AG08396 (cell line): ENCODE results near the gene TMPRSS11A.

Experiments used
- DNase-seq: peaks from one replicate; pipeline ENCODE4 v3.0.0; 2012; ENCODE audit warnings: low spot score, mixed read lengths

The TMPRSS11A gene, protein sequence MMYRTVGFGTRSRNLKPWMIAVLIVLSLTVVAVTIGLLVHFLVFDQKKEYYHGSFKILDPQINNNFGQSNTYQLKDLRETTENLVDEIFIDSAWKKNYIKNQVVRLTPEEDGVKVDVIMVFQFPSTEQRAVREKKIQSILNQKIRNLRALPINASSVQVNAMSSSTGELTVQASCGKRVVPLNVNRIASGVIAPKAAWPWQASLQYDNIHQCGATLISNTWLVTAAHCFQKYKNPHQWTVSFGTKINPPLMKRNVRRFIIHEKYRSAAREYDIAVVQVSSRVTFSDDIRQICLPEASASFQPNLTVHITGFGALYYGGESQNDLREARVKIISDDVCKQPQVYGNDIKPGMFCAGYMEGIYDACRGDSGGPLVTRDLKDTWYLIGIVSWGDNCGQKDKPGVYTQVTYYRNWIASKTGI

DNA sequence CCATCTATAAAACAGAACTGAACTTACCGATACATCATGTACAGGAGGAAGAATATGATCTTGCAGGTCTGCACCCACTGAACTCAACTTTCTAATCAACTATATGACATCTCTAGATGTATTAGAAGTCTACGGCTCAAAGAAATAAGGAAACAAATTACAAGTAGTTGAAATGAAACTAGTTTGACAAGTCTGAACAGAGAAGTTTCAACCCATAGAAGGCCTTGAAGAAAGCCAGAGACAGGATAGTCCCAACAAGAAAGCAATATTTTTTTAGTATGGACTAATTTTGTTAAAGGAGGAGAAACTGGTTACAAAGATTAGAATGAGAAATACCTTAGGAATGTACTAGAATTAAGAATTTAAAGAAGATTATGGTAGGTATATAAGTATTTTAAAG, at the start of gene TMPRSS11A:
Gene TMPRSS11A (minus strand): TSS at position 138 of the 400 bp plus-strand sequence. CDS start 100 bp downstream, at position 38.
- no peak for DNase-seq

DNA sequence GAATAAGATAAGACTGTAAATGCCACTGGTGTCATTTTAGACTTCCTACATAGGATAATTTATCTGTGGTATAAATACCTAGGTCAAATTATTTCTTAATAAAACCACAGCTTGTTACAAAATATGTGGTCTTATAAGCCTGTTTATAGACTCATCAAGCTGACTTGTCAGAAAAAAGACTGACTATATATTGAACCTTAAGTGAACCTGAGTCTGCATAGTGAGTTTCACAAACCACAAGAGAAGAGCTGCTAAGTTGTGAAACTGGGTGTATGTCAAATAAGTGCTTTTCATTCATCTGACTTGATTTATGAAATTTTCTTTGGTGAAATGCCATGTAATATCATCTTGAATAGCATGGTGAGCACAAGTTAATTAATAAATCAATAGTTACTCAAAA, 48.4 kb upstream of the TMPRSS11A start:
- no peak for DNase-seq

DNA sequence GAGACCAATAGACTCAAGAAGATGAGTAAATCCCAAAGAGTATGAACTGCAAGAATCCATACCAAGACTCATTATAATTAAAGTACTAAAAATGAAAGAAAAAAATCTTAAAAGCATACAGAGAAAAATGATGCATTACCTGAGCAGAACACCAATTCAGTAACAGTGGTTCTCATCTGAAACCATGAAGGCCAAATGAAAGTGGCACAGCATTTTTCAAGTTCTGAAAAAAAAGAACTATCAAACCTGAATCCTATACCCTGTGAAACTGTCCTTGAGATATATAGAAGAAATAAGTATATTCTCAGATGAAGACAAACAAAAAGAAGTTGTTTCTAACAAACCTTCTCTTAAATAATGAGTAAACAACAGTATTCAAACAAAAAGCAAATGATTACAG, 39.6 kb upstream of the TMPRSS11A start:
- DNase-seq: no peak

DNA sequence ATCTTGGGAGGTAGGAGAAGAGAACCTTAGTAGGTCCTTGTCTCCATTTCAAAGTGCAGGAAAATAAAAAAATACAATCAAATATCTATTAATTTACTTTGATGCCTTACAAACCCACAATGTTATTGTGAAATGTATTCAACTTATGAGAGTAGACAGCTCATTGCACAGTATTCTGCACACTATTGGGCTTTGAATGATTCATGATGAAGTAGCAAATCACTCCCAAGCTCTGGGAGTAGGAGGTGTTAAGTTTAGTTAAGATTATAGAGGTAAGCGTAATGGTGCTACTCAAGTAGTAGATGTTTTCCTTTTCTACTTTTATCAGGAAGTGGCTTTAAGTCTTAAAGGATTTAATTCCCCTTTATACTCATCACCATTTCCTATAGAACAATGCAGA, 32.8 kb upstream of the TMPRSS11A start:
- DNase-seq: no peak

DNA sequence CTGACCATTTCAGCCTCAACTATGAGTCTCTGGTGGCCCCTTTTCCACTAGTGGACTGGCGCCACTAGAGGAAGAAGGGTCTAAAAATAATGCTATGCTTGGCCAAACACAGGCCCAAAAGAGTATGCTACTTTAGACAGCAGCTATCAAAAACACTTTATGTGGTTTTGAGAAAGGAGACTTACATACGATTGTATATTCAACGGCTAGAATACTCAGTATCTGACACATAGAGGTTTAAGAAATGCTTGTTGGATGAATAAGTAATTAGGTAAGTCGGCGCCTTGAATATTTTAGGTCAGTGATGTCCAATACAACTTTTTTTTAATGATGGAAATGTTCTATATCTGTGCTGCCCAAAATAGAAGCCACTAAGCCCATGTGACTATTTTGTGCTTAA, 25.7 kb upstream of the TMPRSS11A start:
- DNase-seq: no peak

DNA sequence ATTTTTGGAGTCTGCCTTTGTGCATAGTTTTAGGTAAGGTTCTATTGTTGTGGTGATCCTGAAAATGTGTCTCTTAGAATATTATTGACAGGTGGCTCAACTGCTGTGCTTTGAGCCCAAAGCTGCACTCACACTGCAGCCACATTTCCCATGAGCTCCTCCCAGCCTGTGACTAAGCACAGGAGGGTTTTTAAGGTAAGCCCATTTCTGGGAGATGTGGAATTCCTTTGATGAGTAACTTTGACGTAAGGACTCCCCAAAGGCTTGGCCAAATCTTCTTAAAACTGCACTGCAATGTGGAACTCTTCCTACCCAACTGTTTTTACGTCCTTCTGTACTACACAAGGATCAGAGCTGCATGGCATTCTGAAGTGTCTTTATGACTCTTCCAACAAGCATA, 20.0 kb upstream of the TMPRSS11A start:
- DNase-seq: no peak

DNA sequence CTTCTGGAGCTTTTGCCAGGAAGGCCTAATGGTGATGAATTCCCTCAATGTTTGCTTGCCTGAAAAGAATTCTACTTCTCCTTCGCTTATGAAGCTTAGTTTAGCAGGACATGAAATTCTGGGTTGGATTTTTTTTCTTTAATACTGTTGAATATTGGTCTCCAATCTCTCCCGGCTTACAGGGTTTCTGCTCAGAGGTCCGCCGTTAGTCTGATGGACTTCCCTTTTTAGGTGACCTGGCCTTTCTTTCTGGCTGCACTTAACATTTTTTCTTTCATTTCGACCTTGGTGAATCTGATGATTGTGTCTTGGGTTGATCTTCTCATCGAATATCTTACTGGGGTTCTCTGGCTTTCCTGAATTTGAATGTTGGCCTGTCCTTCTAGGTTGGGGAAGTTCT, 17.2 kb upstream of the TMPRSS11A start:
- no peak for DNase-seq

DNA sequence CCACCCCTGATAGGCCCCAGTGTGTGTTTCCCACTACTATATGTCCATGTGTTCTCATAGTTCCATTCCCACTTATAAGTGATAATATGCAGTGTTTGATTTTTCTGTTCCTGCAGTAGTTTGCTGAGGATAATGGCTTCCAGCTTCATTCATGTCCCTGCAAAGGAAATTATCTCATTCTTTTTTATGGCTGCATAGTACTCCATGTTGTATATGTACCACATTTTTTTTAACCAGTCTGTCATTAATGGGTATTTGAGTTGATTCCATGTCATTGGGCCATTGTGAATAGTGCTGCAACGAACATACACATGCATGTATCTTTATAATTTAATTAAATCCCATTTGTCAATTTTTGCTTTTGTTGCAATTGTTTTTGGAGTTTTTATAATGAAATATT, 10.3 kb upstream of the TMPRSS11A start:
- DNase-seq: no peak

DNA sequence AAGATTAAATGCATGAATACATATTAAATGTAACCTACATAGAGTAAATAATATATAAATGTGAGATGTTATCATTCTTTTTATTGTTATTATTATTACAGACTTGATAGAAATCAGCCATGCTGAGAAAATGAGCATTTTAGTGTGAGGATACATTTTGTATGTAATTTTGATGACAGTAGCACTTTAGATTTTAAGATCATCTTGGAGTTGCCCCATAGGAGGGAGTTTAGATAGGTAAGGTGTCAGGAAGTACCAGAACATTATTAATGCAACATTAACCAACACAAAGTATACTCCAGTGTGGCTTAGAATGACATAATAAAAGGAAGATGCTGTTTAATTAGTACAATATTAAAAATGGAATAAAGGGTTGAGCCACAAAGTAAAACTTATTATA, 8.4 kb downstream of the TMPRSS11A start:
- DNase-seq: no peak

DNA sequence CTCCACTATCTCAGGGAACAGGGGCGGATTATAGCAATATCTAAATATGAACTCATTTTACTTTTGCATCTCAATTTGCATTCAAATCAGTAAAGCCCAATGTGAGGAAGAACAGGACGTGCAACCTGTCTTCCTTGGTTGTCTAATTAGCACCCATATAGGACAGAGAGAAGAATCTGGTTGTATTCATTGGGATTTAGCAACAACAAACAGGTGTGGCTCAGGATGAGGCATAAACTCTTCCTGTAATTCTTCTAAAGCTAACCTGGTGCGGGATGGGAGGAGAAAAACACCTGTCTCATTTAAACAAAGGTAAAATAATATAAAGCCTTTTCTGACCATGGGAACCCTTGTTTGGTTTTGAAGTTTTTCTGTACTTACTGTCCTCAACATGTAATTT, 22.2 kb downstream of the TMPRSS11A start:
- no peak for DNase-seq

DNA sequence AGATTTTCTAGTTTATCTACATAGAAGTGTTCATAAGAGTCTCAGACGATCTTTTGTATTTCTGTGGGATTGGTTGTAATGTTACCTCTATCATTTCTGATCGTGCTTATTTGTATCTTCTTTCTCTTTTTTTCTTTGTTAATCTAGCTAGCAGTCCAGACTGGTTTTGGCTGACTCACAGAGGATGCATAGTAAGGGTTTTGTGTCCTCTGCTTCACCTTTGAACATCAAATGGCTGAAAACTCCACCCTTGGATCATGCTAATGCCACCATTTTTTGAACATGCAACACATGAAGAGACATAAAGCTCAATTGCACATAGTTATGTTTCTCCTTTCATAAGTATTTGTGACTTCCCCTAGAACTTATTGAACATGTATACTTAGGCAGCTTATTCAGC, 22.8 kb downstream of the TMPRSS11A start:
- DNase-seq: no peak

DNA sequence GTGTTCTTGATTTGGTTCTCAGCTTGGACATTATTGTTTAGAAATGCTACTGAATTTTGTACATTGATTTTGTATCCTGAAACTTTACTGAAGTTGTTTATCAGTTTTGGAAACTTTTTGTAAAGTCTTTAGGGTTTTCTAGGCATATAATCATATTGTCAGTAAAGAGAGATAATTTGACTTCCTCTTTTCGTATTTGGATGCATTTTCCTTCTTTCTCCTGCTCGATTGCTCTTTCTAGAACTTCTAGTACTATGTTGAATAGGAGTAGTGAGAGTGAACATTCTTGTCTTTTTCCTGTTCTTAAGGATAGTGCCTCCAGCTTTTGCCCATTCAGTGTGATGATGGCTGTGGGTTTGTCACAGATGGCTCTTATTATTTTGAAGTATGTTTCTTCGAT, 24.1 kb downstream of the TMPRSS11A start:
- no peak for DNase-seq

DNA sequence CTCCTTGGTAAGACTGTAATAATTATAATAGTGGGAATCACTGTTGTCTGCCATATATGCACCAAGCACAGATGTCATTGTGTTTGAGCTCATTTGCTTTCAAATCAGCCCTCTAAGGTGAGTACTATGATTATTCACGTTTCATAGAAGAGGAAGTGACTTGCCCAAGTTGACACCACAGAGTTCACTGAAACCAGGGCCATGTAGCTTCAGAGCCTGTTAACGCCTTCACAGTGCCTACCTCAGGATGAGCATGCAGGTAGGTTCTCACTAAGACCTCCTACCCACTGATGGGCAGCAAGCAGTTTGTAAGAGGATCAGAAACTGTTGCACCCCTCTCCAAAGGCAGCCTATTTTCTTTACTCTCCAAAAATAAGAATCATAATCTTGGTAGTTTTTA, 27.4 kb downstream of the TMPRSS11A start:
- DNase-seq: no peak

DNA sequence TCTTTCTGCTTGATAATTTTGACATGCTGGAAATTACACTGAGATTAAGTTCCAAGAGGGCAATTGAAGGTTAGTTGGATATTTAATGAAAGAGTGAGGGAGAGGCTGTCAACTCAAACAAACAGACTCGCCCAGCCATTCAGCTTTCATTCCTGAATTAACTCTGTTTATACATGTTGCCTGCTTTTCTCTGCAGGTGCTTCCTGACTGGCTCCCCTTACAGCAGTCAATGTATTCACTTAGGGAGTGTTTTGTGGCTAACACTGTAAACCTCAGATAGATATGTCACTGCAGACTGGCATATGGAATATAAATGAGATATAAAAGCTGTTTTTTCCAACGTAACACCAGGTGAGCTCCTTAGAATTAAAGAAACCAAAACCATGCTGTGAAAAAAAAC, 28.7 kb downstream of the TMPRSS11A start:
- no peak for DNase-seq

DNA sequence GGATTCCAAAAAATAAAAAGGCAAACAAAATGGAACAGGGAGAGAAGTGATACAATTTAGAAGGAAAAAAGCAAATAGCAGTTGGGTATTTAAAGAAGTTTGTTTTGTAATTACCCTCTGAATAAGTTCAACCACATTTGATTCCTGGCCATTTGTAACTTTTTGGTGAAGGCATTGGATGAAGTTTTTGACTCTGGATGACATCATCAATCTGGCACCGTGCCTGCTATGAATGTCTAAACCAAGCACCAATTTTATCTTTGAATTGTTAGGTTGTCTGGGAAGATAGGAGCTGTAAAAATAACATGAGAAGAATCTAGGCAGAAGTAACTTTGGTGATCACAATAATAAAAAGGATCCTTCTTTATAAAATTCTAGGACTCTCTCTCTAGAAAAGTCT, 29.5 kb downstream of the TMPRSS11A start:
- no peak for DNase-seq

DNA sequence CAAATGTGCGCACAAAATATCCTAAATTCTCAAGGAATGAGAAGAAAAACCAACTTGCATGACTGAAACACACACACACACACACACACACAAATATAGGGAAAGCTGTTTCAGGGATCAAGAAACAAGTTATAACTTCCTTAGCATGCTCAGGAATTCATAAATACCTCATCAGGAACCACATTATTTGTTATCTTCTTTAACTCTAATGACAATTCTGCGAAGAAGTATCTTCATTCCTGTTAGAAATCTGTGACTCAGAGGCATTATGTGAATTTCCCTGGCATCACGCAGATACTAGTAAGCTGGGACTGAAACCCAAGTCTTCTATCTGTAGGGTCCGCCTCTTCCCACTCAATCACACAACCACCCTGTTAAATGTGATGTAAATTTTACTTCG, 30.3 kb downstream of the TMPRSS11A start:
- DNase-seq: no peak

DNA sequence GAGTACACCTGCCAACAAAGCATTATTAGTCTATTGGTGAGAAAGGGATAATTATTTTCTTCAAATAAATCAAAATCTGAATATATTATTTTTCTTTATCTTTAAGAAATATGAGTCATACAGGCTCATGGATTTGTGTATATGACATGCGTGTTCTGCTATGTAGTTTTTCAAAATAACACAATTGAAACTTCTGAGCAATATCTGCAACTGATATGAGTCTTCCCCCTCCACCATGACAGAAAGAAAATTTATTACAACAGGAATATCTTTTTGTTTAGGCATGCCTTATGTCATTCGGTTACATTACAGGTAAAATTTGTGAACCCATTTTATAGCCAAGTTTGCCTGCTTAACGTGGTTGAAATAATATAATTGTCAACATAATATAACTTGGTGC, 32.0 kb downstream of the TMPRSS11A start:
- DNase-seq: no peak

DNA sequence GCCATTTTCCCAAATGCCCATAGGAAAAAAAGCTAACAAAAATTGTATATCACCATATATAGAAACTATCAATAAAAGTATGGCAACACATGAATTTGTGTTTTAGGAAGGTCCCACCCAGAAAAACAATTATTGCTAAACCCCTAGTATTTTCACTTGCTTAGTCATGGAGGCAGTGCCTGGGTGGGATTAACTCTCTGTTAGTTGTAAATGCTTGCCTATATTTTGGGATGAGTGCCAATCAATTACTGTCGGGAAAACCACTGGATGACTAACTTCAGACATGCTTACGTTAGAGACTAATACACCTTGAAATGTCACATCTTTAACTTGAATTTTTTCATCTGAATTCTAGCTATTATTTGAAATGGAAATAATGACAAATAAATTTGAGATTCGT, 33.9 kb downstream of the TMPRSS11A start:
- DNase-seq: no peak

DNA sequence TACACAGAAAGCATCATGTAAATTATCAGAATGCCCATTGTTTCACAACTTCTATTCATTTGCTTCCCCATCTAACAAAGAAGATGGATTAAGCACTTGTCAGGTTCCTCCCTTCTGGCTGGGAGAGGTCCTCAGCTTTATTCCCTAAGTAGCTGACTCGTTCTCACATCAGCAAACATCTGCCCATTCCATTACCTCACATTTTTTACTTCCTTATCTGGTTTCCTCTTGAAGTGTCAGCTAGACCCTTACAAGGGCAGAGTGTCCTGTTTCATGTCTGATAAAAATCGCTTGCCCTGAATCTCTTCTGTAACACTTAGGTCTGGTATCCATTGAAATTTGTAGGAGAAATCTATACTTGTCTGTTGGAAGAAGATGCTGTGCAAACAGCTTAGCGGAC, 34.7 kb downstream of the TMPRSS11A start:
- DNase-seq: no peak

DNA sequence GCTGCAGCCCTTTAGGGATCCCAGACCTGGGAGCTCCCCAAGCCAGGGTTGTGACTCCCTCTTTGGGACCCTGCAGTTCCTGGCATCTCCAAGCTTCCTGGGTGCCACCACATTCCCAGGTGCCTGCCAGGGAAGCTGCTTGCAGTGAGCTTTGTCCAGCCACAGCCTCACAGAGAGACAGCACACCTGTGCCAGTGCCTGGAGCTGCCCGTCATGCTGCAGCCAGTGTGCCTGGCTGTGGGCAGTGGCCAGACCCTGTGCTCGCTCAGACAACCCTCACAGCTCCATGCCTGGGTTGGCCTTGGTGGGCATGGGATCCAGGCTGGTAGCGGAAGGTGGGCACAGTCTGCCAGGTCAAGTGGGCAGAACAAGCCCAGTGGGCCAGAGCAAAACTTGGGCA, 36.0 kb downstream of the TMPRSS11A start:
- no peak for DNase-seq

DNA sequence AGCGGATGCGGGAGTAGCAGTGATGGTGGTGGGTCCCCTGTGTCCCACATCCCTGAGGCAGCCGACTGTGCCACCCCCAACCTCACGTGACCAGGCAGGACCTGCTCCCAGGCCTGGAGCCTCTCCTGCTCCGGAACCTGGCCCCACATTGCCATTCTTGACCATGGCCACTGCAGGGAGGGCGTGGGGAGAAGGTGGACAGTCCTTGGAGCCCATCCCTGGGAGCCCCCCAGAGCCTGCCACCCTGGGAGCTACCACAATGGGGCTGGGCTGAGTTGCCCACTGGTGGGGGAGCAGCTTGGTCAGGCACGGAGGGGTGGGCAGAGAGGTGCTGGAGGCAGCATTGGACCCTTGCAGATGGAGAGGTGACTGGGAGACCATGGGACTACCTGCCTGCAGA, 36.8 kb downstream of the TMPRSS11A start:
- no peak for DNase-seq

DNA sequence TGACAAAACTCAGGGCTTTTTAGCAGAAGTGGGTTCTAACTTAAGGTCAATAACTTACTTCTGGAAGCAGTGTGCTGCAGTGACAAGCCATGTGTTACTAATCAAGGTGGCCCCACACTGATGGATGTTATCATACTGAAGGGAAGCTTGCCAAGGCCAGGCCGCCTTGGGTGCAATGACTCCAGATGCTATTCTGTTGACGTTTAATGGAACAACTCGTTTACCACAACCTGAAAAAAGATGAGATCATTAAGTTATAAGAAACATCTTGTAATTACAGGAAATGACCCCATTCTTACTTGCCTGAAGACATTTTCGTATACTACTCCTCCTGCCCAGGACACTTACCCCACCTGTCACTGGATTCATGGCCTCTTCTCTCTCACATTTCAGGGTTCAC, 40.6 kb downstream of the TMPRSS11A start:
- no peak for DNase-seq

DNA sequence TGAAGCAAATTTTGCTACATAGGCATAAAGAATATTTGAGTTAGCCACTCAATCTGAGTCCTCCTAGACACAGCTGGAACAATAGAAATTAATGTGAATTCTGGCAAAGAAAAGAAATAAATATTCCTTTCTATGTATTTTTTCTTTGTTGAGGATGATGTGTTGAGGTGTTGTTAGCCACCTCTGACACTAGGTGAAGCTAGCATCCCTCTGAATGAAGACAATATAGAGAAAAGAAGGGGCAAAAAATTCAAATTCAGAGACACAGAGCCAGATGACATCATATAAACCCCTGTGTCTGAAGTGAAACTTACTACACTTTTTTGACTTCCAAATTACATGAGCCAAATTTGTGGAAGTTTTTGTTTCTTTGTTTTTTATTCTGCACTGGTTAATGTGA, 44.9 kb downstream of the TMPRSS11A start:
- no peak for DNase-seq

DNA sequence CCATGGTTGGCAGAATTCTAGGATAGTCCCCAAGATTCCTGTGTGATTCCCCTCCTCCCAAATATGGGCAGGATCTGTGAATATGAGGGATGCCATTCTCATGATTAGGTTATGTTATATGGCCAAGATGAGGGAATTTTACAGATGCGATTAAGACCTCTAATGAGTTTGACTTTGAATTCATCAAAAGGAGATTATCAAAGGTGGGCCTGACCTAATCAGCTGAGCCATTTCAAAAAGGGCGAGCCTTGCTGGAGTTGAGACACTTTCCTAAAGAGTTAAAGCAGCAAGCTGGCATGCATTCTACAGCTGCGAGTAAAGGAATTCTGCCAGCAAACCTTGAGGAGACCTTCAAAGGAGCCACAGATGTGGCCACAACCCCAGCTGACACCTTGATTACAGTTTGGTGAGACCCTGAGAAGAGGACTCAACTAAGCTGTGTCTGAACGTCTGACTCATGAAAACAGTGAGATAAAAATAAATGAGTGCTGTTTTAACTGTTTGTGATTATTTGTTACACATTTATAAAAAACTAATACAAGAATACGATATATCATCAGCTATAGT, 47.8 kb downstream of the TMPRSS11A start:
- DNase-seq: no peak
